NCI-H1105 (cell line): ENCODE results near the gene TMEM150A.
A peak's percentile ranks its signal among the peaks of the same experiment; 100 is the strongest.
"Not testable (repeated sequence)": the region's sequence is repeated elsewhere in the genome, so short reads cannot be mapped to it uniquely, and the experiment has no call there.

Experiments
- DNase-seq: peaks from one replicate; lab custom pipeline; 2025; lab: John Stamatoyannopoulos, UW

The TMEM150A gene

GRCh38 chr2:85564144-85564563 is 38.3 kb downstream of the TMEM150A start:
- DNase-seq, result no peak

DNA sequence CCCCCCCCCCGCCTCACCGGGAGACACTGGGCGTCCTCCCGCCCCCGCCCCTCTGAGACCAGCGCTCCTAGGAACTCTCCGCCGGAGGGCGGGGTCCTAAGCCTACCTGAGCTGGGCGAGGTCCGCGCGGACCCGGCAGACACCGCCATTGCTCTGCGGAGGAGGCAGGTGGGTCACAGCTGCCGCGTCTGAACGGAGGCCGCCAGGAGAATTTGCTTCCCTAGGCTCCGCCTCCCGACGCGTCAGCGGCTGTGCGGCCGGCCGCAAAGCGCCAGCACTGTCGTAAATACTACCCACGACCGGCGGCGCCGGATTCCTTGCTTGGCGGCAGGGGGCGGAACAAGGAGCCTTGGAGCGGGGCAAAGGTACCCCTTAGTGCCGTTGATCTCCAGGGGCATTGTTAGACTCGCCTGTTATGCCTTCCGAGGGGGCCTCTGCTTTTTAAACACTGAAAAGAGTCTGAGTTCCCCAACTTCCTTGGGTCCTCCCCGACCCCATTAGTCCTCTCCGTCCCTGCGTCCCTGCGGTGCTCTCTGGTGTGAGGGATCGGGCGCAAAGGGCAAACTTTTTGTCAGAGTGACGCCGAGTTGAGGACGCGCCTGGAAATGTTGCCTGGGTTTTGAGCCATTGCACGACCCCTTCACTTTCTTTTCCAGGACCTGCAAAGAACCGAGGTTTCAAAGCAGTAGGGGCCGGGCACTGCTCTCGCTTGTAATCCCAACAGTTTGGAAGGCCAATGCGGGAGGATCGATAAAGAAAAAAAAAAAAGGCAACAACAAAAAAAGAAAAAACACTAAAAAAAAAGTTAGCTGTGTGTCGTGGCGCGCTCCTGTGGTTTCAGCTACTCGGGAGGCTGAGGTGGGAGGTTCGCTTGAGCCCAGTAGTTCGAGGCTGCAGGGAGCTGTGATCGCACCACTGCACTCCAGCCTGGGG is 41.0 kb downstream of the TMEM150A start, which contains the start of gene GGCX:
Gene GGCX, minus strand, starts transcription at position 214 of the 933 bp plus-strand sequence. Its CDS starts 65 bp downstream, at position 149.
- peak; percentile 93 for DNase-seq

GRCh38 chr2:85560812-85561279 is 41.7 kb downstream of the TMEM150A start:
- DNase-seq, result no peak

DNA sequence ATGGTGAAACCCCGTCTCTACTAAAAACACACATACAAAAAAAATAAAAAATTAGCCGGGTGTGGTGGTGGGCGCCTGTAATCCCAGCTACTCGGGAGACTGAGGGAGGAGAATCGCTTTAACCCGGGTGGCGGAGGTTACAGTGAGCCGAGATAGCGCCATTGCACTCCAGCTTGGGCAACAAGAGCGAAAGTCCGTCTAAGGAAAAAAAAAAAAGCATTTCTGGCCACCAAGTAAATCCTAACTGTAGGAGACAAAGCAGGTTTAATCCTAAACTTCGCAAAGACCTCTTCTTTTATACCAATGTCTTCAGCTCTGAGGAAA is 42.1 kb downstream of the TMEM150A start:
- DNase-seq, result not testable (repeated sequence)

DNA sequence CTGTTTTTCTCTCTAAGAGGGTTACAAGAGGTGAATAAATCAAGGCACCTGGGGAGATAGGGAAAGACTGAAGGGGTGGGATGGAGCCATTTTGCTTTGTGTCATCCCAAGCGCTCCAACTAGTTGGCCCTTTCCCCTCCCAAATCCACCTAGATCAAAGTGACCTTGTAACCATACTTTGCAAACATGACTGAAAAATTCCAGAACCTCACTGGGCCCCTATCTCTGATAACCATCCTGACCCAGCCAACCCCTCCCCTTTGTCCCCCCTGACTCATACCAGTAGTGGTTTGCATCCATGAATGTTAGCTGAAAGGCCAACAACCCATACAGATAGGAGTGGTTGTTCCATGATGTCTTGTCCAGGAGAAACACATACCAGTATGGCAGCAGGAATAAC is 44.3 kb downstream of the TMEM150A start:
- no peak for DNase-seq

DNA sequence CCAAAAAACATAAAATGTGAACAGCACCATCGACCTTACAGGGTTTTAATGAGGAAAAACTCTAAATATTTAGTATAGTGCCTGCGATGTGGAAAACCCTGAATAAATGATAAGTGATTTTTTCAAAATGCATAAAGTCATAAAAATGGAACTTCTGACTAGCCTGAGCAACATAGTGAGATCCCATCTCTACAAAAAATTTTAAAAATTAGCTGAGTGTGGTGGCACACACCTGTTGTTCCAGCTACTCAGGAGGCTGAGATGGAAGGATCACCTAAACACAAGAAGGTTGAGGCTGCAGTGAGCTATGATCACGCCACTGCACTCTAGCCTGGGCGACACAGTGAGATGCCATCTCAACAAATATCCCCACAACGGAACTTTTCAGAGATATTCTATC is 45.4 kb downstream of the TMEM150A start:
- DNase-seq, result no peak

DNA sequence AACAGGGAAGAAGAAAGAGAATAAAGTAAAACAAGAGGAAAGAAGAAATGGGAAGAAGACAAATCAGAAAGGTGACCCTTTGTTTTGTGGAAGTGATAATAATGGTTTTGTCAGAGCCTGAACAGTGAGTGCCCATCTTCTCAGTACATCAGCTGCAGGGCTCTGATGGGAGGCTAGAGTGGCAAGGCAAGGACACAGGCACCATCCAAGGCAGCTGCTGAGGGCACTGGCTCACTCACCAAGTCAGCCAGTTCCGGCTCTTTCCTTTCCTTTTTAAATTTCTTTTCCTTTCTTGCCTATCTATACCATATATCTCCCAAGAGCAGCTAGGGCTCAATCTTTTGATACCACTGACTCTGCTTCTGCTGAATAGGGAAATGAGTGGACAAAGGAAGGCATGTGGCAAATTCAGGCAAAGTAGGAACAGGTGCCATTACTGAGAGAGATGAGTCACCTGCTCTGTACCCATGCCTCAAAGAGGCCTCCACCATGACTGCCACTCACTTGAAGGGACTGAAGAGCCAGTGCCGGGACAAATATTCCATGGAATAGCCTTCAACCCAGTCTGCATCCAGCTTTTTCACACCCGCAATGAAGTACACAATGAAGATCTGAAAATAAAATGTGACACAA is 47.4 kb downstream of the TMEM150A start:
- DNase-seq, result no peak

DNA sequence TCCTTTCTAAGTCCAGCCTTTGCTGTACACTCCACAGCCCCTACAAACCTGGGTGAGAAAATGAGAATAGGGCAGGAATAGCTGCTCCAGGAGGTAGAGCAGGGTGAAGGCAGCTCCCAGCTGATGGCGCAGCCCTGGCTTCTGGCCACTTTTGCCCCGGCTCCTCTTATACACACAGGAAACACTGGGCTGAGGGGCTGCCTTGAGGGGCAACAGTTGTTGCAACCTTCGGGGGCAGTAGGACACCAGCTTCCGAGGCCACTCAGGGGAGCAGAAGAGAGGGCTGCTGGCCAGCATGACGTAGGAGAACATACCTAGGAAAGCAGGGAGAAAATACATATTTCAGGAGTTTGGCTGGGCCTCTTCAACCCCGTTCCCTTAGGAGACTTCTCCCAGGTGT is 49.3 kb downstream of the TMEM150A start:
- no peak for DNase-seq

- peak; percentile 62 for DNase-seq
These were observed 50.5 kb downstream of the TMEM150A start for GRCh38 chr2:85551698-85552678.

DNA sequence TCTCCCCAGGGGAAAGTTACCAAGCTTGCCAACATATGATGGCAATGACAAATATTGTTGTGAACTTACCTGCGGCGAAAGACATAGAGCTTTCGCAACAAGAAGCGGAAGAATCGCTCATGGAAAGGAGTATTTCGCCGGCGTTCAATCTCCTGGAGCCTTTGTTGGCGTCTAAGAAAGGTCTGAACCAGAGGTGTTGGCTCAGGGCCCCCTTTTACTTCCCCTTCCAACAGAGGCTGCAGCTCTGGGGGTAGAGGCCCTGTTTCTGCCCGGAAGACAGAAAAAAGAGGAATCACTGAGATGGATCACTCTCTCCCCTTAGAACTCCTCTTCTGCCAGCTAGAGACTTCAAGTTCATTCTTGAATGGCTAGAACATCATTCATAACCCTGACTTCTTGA is 52.0 kb downstream of the TMEM150A start:
- no peak for DNase-seq

DNA sequence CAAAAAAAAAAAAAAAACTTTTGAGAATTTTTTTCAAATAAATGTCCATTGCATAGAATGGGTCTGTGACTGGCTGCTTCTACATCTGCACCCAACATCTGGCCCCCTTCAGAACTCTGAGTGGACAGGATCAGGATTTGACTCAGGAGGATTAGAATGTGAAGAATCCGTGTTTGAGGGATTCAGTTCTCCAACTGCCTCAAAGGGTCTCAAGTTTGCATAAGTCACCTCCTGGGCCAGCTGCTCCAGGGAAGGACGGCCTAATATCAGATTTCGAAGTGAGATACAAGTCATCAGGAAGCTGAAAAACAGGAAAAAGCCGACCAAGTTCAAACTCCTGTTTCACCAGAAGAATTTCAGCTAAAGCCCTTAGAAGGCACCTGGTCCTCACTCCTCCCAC is 52.7 kb downstream of the TMEM150A start:
- no peak for DNase-seq

DNA sequence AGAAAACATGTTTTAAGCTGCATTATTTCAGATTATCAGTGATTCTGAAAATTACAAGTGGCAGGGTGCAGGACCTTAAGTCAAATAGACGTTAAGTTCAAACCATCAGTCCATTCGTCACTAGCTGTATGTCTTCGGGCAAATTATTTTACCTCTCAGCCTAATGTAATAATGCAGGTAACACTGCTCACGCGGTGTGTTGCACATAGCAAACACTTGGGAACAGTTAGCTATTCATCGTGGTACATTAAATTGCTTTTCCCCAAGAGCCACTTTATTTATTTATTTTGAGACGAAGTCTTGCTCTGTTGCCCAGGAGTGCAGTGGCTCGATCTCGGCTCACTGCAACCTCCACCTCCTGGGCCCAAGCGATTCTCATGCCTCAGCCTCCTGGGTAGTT is 53.4 kb downstream of the TMEM150A start:
- DNase-seq, result no peak

- no peak for DNase-seq
These were observed 53.9 kb downstream of the TMEM150A start for GRCh38 chr2:85548608-85548900.
